Natural killer cell (primary cell): ENCODE results near the gene PHKG2. TPM values are rescaled to one million over a fixed set of nuclear protein-coding genes. Genes with fewer than 3 reads are reported as not detected.

ENCODE experiments used
- ATAC-seq, 3 donors: fragments of 150-1000 bp in 2 of 3; fragments of 200-7000 bp in 1 of 3; cut with Tn5 transposase; 1 replicate in 1 of 3; 2 replicates in 2 of 3; pipeline ENCODE4 v1.10.0; 2021; ENCODE audit warnings: mild to moderate bottlenecking in 2 of 3, moderate library complexity in 2 of 3
- DNase-seq, 2 donors: peaks; one replicate each; pipeline versions ENCODE4 v3.0.0 to v3.0.0-alpha.2; 2013 to 2021; ENCODE audit warnings: mixed read lengths in 1 of 2
- H3K27ac ChIP-seq: one replicate; pipeline ENCODE4 v1.5.1; 2013; ENCODE audit warnings: mild to moderate bottlenecking, low read length
- H3K27me3 ChIP-seq: one replicate; pipeline ENCODE4 v1.6.1; 2013; ENCODE audit warnings: low read length; ENCODE audit not compliant: control insufficient read depth, insufficient read depth
- H3K36me3 ChIP-seq: one replicate; pipeline ENCODE4 v1.6.1; 2013; ENCODE audit warnings: low read length; ENCODE audit not compliant: control insufficient read depth, insufficient read depth
- H3K4me1 ChIP-seq: one replicate; pipeline ENCODE4 v1.6.1; 2013; ENCODE audit warnings: low read length; ENCODE audit not compliant: control insufficient read depth, insufficient read depth
- H3K4me3 ChIP-seq: one replicate; pipeline ENCODE4 v1.5.1; 2013; ENCODE audit warnings: low read length
- H3K9me3 ChIP-seq: one replicate; pipeline ENCODE4 v1.6.1; 2013; ENCODE audit warnings: low read length; ENCODE audit not compliant: control insufficient read depth, insufficient read depth
- H3K27ac Mint-ChIP-seq, 2 donors: one replicate each; pipeline ENCODE4 v1.8.0; 2022; ENCODE audit warnings: mild to moderate bottlenecking in 2 of 2, mixed read lengths in 2 of 2, moderate library complexity in 1 of 2
- H3K27me3 Mint-ChIP-seq, 2 donors: one replicate each; pipeline ENCODE4 v1.8.0; 2022; ENCODE audit warnings: low read depth in 2 of 2, mixed read lengths in 2 of 2
- H3K36me3 Mint-ChIP-seq: one replicate; pipeline ENCODE4 v1.8.0; 2022; ENCODE audit warnings: mixed read lengths
- H3K4me1 Mint-ChIP-seq, 2 donors: one replicate each; pipeline ENCODE4 v1.8.0; 2022; ENCODE audit warnings: mixed read lengths in 2 of 2
- H3K4me3 Mint-ChIP-seq: one replicate; pipeline ENCODE4 v1.8.0; 2022; ENCODE audit warnings: mild to moderate bottlenecking, moderate library complexity, mixed read lengths
- H3K9me3 Mint-ChIP-seq, 2 donors: one replicate each; pipeline ENCODE4 v1.8.0; 2022; ENCODE audit warnings: mixed read lengths in 2 of 2
- WGBS: methylation state at CpG from one replicate; pipeline ENCODE4 v1.1.7; 2013; ENCODE audit warnings: missing lambda C conversion rate; ENCODE audit not compliant: insufficient coverage; 5-methylcytosine and 5-hydroxymethylcytosine counted together
- intact Hi-C: fragments of 100-400 bp; cut with micrococcal nuclease; formaldehyde crosslinking; loops from one replicate; pipeline ENCODE4 v1.14.2; 2022
- total RNA-seq, 4 donors: library from RNA; stranded (reverse); fragments of 120-200 nt in 1 of 4; gene quantifications; one replicate each; pipeline versions ENCODE4 v1.2.3 to v1.2.4, GENCODE V29; 2013 to 2022
- TF ChIP-seq, protein P1 (sequence below): fragments of 200-600 bp; IDR thresholded peaks from one replicate; pipeline ENCODE4 v1.8.0; 2022; ENCODE audit warnings: antibody characterized with exemption

PHKG2 gene
- total RNA-seq, 3 donors from 2014 or later (not counting 1 experiment from before 2014, with no cell fraction given): 50.5 to 86.1 (median 64.8) TPM

DNA sequence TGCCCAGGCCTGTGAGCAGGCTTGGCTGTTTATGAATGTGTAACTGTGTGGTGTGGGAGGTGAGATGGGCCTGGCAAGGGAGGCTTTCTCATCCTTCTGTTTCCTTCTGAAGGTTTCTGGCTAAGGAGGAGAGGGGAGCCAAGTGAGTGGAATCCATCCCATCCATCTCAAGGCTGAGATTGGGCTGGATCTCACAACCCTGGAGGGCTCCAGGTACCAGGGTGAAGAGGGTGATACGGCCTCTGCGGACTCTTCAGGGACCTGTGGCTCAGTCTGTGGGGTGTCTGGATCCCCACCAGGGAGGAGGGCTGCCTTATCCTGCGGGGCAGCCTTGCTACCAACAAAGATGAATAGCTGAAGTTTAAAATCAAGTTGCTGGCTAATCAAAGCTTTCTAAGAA lies 31.8 kb downstream of the PHKG2 start:
- no peak for DNase-seq
- Mint-ChIP-seq H3K27me3 (peaks cover 0 to 9% of the 10 kb centered on the region in 2 donors), H3K27ac (no peak overlapping the region), H3K9me3 (no peaks in the 10 kb centered on the region), H3K4me1 (peaks cover 10 to 19% of the 10 kb centered on the region in 2 donors), H3K4me3 (no peak overlapping the region), H3K36me3 (no peaks in the 10 kb centered on the region)
- H3K36me3 ChIP-seq: no peaks in the 10 kb centered on the region
- no peak for ATAC-seq
- no peaks in the 10 kb centered on the region for H3K9me3 ChIP-seq
- no peak overlapping the region for H3K4me3 ChIP-seq
- H3K27ac ChIP-seq: no peak overlapping the region
- WGBS: 96% methylated on average over 3 of the region's 3 CpGs
- TF ChIP-seq, protein P1, sequence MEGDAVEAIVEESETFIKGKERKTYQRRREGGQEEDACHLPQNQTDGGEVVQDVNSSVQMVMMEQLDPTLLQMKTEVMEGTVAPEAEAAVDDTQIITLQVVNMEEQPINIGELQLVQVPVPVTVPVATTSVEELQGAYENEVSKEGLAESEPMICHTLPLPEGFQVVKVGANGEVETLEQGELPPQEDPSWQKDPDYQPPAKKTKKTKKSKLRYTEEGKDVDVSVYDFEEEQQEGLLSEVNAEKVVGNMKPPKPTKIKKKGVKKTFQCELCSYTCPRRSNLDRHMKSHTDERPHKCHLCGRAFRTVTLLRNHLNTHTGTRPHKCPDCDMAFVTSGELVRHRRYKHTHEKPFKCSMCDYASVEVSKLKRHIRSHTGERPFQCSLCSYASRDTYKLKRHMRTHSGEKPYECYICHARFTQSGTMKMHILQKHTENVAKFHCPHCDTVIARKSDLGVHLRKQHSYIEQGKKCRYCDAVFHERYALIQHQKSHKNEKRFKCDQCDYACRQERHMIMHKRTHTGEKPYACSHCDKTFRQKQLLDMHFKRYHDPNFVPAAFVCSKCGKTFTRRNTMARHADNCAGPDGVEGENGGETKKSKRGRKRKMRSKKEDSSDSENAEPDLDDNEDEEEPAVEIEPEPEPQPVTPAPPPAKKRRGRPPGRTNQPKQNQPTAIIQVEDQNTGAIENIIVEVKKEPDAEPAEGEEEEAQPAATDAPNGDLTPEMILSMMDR: no peak
- intact Hi-C loops: no loop called here
- peaks cover 16% of the 10 kb centered on the region for H3K4me1 ChIP-seq
- H3K27me3 ChIP-seq: no peaks in the 10 kb centered on the region

DNA sequence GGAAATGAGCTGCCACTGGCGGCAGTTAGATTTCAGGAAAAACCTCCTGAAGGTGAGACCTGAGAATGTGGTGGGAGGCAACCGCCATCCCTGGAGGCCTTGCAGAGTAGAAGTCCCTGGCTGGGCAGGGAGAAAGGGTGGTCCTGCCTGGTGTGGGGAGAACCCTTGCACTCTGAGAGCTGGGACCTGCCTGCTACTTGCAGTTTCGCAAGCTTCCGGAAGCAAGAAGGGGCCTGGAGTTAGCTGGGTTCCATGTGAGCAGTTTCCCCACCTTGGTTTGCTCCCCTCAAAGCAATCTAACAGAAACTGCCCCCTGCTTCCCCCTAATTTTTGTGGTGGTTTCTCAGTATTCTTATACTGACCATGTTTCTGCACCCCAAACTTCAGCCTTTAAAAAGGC lies 32.3 kb downstream of the PHKG2 start:
- H3K27me3 ChIP-seq: no peaks in the 10 kb centered on the region
- TF ChIP-seq, protein P1: no peak
- DNase-seq (no peak), ATAC-seq (no peak)
- H3K27ac ChIP-seq: no peak overlapping the region
- intact Hi-C loops: no loop called here
- no peaks in the 10 kb centered on the region for H3K36me3 ChIP-seq
- 86% methylated on average over 4 of the region's 4 CpGs for WGBS
- Mint-ChIP-seq H3K9me3 (no peaks in the 10 kb centered on the region), H3K36me3 (no peaks in the 10 kb centered on the region), H3K4me3 (no peak overlapping the region), H3K4me1 (peaks cover 6 to 15% of the 10 kb centered on the region in 2 donors), H3K27me3 (peaks cover 0 to 9% of the 10 kb centered on the region in 2 donors), H3K27ac (no peak overlapping the region)
- no peak overlapping the region for H3K4me3 ChIP-seq
- H3K9me3 ChIP-seq: no peaks in the 10 kb centered on the region
- peaks cover 11% of the 10 kb centered on the region for H3K4me1 ChIP-seq

- peaks cover 17% of the 10 kb centered on the region for H3K4me1 ChIP-seq
- peaks cover 3 to 7% of the 10 kb centered on the region in 2 donors for H3K27me3 Mint-ChIP-seq
- DNase-seq (no peak), ATAC-seq (no peak)
- H3K27me3 ChIP-seq: peaks cover 7% of the 10 kb centered on the region
- H3K27ac Mint-ChIP-seq: no peak overlapping the region
- TF ChIP-seq, protein P1: no peak
- no peaks in the 10 kb centered on the region for H3K36me3 Mint-ChIP-seq
- H3K27ac ChIP-seq: no peak overlapping the region
- H3K4me1 Mint-ChIP-seq: peaks cover 3 to 16% of the 10 kb centered on the region in 2 donors
- 97% methylated on average over 63 of the region's 63 CpGs for WGBS
- no peaks in the 10 kb centered on the region for H3K36me3 ChIP-seq
- H3K4me3 Mint-ChIP-seq: no peak overlapping the region
- no peaks in the 10 kb centered on the region for H3K9me3 Mint-ChIP-seq
- intact Hi-C loops: no loop called here
- H3K9me3 ChIP-seq: no peaks in the 10 kb centered on the region
- no peak overlapping the region for H3K4me3 ChIP-seq
Measured at GRCh38 chr16:30782486-30783279, 34.5 kb downstream of the PHKG2 start.
